CD4-positive, alpha-beta T cell treated with Interleukin-15 for 1 hour (primary cell): ENCODE results near the gene AMT.

Source experiments
- DNase-seq: peaks from one replicate; pipeline ENCODE4 v3.0.0-alpha.2; 2020

Gene AMT

DNA sequence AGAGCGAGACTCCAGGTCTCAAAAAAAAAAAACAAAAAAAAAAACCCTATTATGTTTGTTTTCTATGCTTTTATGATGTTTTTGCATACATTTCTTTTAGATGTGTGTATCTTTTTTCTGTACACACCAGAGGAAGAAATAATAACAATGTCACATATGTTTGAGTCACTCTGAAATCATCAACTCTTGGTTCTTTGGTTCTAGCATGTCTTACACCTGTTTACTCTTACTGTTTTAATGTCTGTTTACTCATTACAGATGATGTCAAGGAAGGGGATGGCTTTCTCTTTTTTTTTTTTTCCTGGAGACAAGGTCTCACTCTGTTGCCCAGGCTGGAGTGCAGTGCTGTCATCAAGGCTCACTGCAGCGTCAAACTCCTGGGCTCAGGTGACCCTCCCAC lies 34.6 kb downstream of the AMT start:
- no peak for DNase-seq

GRCh38 chr3:49386056-49386756 lies 36.1 kb downstream of the AMT start:
- no peak for DNase-seq

- DNase-seq, result no peak
Observed at GRCh38 chr3:49385617-49386016, 36.7 kb downstream of the AMT start.

DNA sequence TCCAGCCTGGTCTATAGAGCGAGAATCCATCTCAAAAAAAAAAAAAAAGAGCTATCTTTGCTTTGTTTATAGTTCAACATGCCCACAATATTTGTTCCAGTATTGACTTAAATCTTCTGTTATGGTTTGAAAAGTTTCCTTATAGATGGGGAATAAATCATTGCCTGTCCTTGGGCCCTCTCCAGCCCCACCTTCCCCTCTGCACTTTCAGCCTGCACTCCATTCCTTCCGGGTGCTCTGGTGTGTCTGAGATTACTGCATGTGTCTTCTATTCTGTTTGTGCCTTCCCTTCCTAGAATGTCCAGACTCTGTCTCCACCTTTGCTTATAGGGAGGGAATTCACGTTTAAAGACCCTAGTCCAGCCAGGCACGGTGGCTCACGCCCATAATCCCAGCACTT lies 38.9 kb downstream of the AMT start:
- DNase-seq, result no peak

GRCh38 chr3:49378249-49378895 lies 43.9 kb downstream of the AMT start:
- no peak for DNase-seq

DNA sequence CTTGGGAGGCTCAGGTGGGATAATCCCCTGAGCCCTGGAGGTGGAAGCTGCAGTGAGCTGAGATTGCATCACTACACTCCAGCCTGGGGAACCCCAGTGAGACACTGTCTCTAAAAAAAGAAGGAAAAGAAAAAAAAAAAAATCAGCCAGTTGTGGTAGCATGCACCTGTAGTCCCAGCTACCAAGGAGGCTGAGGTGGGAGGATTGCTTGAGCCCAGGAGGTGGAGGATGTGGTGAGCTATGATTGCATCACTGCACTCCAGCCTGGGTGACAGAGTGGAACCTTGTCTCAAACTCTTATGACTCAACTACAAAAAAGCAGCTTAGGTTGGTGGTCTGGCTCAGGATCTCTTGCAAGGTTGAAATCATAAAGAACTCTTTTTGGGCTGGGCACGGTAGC lies 44.8 kb downstream of the AMT start:
- peak; percentile 46 for DNase-seq

- DNase-seq, result no peak
Observed at GRCh38 chr3:49371946-49372345, 50.3 kb downstream of the AMT start.

- no peak for DNase-seq
Observed at GRCh38 chr3:49370585-49371290, 51.5 kb downstream of the AMT start.
